Activated T-cell treated with anti-CD3 and anti-CD28 coated beads, Interleukin-2, amount 50 U/mL, for 24 hours (primary cell): ENCODE data around the gene PPP1R1B.

Source experiments
- DNase-seq: peaks from one replicate; pipeline ENCODE4 v3.0.0-alpha.2; 2020
- H3K27ac Mint-ChIP-seq: 2 replicates; pipeline ENCODE4 v1.8.0; 2020; ENCODE audit warnings: mild to moderate bottlenecking, mixed read lengths
- H3K27me3 Mint-ChIP-seq: 2 replicates; pipeline ENCODE4 v1.8.0; 2020; ENCODE audit warnings: mixed read lengths
- H3K36me3 Mint-ChIP-seq: 2 replicates; pipeline ENCODE4 v1.8.0; 2020; ENCODE audit warnings: low read depth, mixed read lengths
- H3K4me1 Mint-ChIP-seq: 2 replicates; pipeline ENCODE4 v1.8.0; 2020; ENCODE audit warnings: low read depth, mixed read lengths
- H3K4me3 Mint-ChIP-seq: 2 replicates; pipeline ENCODE4 v1.8.0; 2020; ENCODE audit warnings: mild to moderate bottlenecking, moderate library complexity, mixed read lengths
- H3K9me3 Mint-ChIP-seq: 2 replicates; pipeline ENCODE4 v1.8.0; 2020; ENCODE audit warnings: mixed read lengths

PPP1R1B gene

DNA sequence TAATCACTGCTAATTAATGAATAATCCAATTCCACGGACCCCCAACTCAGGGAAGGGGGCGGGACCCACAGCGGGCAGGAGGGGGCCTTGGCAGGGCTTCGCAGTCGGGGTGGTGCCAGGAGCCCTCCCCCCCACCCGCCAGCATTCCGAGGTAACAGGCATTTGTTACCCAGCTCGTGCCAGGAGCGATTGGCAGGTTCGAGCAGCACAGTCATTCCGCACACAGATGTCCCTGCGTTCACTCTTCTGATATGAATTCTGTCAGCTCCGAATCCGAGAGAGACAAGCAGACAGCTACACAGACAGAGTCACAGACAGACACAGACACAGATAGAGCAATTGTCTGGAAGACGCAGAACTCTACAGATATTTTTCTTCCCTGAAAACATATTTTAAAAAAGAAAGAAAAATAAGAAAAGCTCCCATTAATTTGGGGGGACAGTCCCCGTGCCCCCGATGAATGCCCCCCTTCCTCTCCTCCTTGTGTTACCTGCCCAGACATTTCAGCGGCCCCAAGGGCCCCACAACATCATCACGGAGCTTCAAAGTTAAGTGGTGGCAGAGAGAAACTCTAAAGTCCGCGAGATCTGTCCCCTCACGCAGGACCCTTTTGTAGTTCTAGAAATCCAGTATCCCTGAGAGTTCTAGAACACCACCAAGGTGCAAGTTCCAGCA is 29.2 kb upstream of the PPP1R1B start:
- no peak for DNase-seq
- Mint-ChIP-seq H3K4me1 (peaks cover 25% of the 10 kb centered on the region), H3K36me3 (no peaks in the 10 kb centered on the region), H3K4me3 (no peak overlapping the region), H3K27me3 (peaks cover 98% of the 10 kb centered on the region), H3K9me3 (no peaks in the 10 kb centered on the region), H3K27ac (no peak overlapping the region)

DNA sequence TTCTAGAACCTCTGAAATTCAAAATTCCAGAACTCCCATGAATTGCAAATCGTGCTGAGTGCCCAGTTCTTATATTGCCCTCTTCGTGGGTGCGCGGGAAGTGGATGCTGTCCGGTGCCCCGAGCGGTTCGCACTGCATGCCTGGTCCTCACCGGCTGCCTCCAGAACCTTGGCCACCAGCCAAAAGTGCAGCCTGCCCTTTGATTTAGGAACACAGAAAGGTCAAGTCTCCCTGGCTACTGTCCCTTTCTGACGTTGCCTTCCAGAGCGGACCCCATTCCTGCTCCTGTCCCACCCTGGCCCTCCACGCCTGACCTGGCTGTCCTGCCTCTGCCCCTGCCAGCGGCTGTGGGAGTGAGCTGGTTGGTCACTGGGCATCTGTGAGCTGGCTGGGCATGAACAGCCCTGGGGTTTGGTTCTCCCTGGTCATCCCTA is 28.7 kb upstream of the PPP1R1B start:
- Mint-ChIP-seq H3K27me3 (peaks cover 98% of the 10 kb centered on the region), H3K4me3 (no peak overlapping the region), H3K4me1 (peaks cover 25% of the 10 kb centered on the region), H3K9me3 (no peaks in the 10 kb centered on the region), H3K36me3 (no peaks in the 10 kb centered on the region), H3K27ac (no peak overlapping the region)
- no peak for DNase-seq

GRCh38 chr17:39598630-39599003 is 28.1 kb upstream of the PPP1R1B start:
- no peak overlapping the region for H3K27ac Mint-ChIP-seq
- no peak for DNase-seq
- H3K27me3 Mint-ChIP-seq: peaks cover 98% of the 10 kb centered on the region
- H3K9me3 Mint-ChIP-seq: no peaks in the 10 kb centered on the region
- H3K4me1 Mint-ChIP-seq: peaks cover 29% of the 10 kb centered on the region
- H3K36me3 Mint-ChIP-seq: no peaks in the 10 kb centered on the region
- H3K4me3 Mint-ChIP-seq: no peak overlapping the region

DNA sequence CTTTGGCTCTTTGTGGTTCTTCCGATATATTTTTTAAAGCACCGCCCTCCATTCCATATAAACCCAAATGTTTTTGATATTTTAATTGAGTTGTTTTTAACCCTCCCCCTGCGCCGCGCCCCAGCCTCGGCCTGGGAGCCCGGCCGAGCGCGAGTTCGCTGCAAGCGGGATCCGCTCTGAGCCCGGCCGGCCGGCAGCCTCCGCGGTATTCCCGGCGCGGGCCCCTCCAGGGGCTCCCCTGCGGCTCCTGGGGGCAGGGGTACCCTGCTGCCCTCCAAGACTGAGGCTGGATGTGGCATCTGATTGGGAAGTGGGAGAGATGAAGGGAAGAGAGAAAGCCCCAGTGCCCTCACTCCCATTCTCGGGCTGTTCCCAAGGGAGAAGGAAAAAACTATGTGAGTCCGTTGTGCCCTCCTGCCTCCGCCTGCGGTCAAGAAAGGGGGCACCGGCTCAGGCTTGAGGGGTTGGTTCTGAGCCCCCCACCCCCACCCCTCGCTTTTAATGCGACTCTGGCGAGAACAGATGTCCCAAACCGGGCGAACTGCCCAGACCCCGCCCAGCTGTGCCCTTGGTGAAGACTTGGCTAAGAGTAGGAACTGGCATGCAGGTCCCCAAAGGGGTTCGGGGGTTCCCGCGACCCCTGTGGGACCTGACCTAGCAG is 27.6 kb upstream of the PPP1R1B start:
- Mint-ChIP-seq H3K9me3 (no peaks in the 10 kb centered on the region), H3K36me3 (no peaks in the 10 kb centered on the region), H3K27me3 (peaks cover 98% of the 10 kb centered on the region), H3K4me3 (no peak overlapping the region), H3K27ac (no peak overlapping the region), H3K4me1 (peaks cover 32% of the 10 kb centered on the region)
- DNase-seq: no peak

- Mint-ChIP-seq H3K27me3 (peaks cover 97% of the 10 kb centered on the region), H3K4me1 (peaks cover 33% of the 10 kb centered on the region), H3K36me3 (no peaks in the 10 kb centered on the region), H3K4me3 (no peak overlapping the region), H3K9me3 (no peaks in the 10 kb centered on the region), H3K27ac (peak overlapping the region; percentile 61)
- DNase-seq: no peak
Measured at GRCh38 chr17:39599665-39600231, 27.0 kb upstream of the PPP1R1B start.

DNA sequence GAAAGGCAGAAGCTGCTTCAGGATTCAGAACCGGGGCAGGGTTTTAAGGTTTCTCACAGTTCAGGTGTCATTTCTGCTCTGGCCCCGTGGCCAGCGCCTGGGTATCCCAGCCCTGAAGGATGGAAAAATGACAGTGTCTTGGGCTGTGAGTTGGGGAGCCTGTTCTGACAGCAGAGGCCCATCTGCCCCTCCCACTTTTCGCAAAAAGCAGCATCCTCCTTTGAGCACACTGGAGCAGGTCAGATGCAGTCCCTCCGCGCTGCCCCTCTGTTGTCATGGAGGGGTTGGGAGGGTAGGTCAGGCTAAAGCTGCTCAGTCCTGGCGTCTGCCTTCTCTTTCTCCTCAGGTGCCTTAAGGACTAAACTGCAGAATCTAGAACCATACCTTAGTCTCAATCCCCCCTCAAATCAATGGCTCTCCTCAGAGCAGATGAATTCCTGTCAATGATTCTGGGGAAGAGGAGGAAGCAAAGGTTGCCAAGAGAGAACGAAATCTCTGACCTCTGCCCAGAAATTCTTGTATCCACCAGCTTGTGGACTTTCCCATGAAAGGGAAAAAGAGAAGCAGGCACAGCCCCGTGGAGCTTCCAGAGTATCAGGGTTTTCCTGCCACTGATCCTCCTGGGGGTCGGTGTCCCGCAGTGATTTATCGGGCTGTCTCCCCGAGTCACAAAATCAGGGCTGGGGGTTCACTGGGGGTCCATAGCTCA is 26.3 kb upstream of the PPP1R1B start:
- no peak overlapping the region for H3K4me3 Mint-ChIP-seq

GRCh38 chr17:39600997-39601597 is 25.7 kb upstream of the PPP1R1B start:
- H3K4me3 Mint-ChIP-seq: no peak overlapping the region
- no peak for DNase-seq
- peaks cover 94% of the 10 kb centered on the region for H3K27me3 Mint-ChIP-seq
- peaks cover 42% of the 10 kb centered on the region for H3K4me1 Mint-ChIP-seq
- no peak overlapping the region for H3K27ac Mint-ChIP-seq
- no peaks in the 10 kb centered on the region for H3K9me3 Mint-ChIP-seq
- no peaks in the 10 kb centered on the region for H3K36me3 Mint-ChIP-seq

More for the DNA sequence above, 26.3 kb upstream of the PPP1R1B start:
- no peaks in the 10 kb centered on the region for H3K36me3 Mint-ChIP-seq
- H3K4me1 Mint-ChIP-seq: peaks cover 38% of the 10 kb centered on the region
- no peaks in the 10 kb centered on the region for H3K9me3 Mint-ChIP-seq
- peaks cover 96% of the 10 kb centered on the region for H3K27me3 Mint-ChIP-seq
- no peak for DNase-seq
- H3K27ac Mint-ChIP-seq: no peak overlapping the region

DNA sequence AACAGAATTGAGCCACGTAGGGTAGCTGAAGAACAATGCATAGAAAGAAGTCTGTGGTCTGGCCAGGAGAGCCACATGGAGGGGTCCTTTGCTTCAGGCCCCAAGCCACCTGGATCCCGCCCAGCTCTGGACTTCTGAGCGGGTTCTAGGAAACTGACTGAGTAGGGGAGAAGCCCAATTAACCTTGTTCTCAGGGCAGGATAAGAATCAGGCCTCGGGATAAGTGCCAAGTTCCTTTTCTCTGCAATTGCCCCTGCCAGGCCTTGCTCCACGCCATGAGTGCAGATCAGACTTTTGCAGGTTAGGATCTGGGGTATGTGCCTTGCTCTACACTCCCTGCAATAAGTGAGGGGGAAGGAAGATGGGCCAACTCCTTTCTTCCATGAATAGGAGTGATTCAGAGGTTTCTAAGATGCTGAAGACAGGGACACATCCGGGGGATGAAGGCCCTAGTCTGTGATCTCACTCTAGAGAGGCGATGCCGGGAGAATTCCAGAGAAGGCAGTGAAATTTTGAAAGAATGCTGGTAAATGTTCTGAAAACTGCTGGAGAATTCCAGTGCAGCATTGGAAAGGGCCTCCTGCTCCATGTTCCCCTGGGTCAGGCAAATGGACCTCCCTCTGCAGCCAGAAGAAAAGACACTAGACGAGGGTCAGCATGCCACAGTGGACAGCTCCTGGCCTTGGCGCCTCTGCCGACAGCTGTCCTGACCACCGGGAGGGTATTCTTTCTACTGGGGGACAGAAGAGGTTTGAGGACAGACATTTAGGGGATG is 24.8 kb upstream of the PPP1R1B start:
- no peaks in the 10 kb centered on the region for H3K9me3 Mint-ChIP-seq
- peaks cover 42% of the 10 kb centered on the region for H3K4me1 Mint-ChIP-seq
- H3K27me3 Mint-ChIP-seq: peaks cover 90% of the 10 kb centered on the region
- H3K4me3 Mint-ChIP-seq: no peak overlapping the region
- H3K36me3 Mint-ChIP-seq: no peaks in the 10 kb centered on the region
- no peak for DNase-seq
- no peak overlapping the region for H3K27ac Mint-ChIP-seq

- H3K27me3 Mint-ChIP-seq: peaks cover 89% of the 10 kb centered on the region
- DNase-seq: no peak
- no peak overlapping the region for H3K4me3 Mint-ChIP-seq
- H3K4me1 Mint-ChIP-seq: peaks cover 39% of the 10 kb centered on the region
- H3K27ac Mint-ChIP-seq: no peak overlapping the region
- H3K36me3 Mint-ChIP-seq: no peaks in the 10 kb centered on the region
- H3K9me3 Mint-ChIP-seq: no peaks in the 10 kb centered on the region
Measured at GRCh38 chr17:39602533-39603303, 24.0 kb upstream of the PPP1R1B start.

DNA sequence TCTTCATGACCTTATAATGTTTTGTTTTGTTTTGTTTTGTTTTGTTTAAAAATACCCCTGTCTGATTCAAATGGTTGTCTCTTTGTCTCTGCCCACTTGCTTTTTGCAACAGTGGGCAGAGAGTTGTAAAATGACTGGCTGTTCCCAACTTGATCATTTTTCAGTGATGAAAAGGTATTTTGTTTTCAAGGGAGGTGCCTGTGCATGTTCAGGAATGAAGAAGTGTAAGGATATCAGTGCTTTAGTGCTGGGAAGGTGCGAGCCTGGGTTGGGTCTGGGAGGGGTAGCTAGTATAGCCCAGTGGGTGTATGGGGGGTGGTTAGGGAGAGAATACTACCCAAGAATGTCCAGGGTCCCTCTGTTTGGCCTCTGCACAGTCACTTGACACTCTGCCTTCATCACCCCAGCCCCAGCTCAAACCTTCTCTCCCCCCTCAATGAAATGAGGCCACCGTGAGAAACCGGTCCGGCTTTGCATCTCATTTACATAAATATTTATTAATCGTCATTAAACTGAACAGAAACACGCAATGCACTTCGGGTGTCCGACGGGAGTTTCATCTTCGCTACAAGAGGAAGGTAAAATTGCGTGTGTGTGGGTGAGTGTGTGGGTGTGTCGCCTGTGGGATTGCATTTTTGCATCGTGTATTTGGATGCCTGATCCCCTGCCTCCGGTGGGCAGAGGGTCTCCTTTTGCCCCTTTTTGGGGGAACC is 23.3 kb upstream of the PPP1R1B start:
- Mint-ChIP-seq H3K4me1 (peaks cover 33% of the 10 kb centered on the region), H3K27me3 (peaks cover 88% of the 10 kb centered on the region), H3K4me3 (no peak overlapping the region), H3K27ac (no peak overlapping the region), H3K9me3 (no peaks in the 10 kb centered on the region), H3K36me3 (no peaks in the 10 kb centered on the region)
- DNase-seq: no peak

GRCh38 chr17:39604911-39605491 is 21.8 kb upstream of the PPP1R1B start:
- Mint-ChIP-seq H3K9me3 (no peaks in the 10 kb centered on the region), H3K27me3 (peaks cover 90% of the 10 kb centered on the region), H3K4me3 (peak overlapping the region; percentile 39), H3K4me1 (peaks cover 24% of the 10 kb centered on the region), H3K27ac (no peak overlapping the region), H3K36me3 (no peaks in the 10 kb centered on the region)
- DNase-seq: no peak

- Mint-ChIP-seq H3K27ac (no peak overlapping the region), H3K9me3 (no peaks in the 10 kb centered on the region), H3K36me3 (no peaks in the 10 kb centered on the region), H3K4me1 (peaks cover 23% of the 10 kb centered on the region), H3K27me3 (peaks cover 87% of the 10 kb centered on the region), H3K4me3 (peak overlapping the region; percentile 39)
- DNase-seq: peak; percentile 53
Measured at GRCh38 chr17:39605492-39606433, 21.0 kb upstream of the PPP1R1B start.
